ENCODE results near the gene RAC2.

Gene RAC2

DNA sequence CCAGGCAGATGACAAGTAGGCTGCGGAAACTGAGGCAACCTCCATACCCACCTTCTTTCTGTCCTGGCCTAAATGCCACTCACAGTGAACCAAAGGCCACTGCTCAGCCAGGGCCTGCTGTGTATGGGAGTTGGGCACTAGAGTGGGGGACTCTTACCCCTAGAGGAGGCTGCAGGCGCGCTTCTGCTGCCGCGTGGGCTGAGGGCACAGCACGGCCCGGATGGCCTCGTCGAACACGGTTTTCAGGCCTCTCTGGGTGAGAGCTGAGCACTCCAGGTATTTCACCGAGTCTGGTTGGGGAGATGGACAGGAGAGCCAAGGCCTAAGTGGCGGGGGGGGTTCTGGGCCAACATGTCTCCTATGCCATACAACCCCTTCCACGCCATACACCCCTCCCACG lies 17.6 kb downstream of the RAC2 start:
- Histone ChIP-seq H4K20me1 (ENCODE audit: insufficient read depth, low read length) (no peaks in the 10 kb centered on the region), H3K79me2 (ENCODE audit: insufficient read depth, low read length) (no peaks in the 10 kb centered on the region)

DNA sequence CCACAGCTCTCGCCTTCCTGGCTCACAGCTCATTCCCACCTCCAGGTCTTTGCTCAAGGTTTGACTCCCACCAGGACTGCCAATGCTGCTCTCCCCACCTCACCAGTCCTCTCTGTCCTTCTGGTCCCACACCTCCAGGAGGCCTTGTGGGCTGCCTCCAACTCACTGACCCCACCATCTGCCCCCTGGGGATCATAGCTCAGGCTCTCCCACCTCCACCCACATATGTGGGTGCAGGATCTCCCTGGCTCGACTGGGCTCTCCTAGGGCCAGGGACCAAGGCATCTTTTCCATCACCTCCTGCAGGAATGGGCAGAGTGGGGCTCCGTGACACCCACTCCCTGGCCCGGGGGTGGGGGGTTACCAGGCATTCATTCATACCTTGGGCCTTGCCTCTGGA lies 18.0 kb downstream of the RAC2 start:
- H3K4me1 ChIP-seq (ENCODE audit: insufficient read depth, low read length, severe bottlenecking): peaks cover 31% of the 10 kb centered on the region
- no peak overlapping the region for H3K27ac ChIP-seq (ENCODE audit: low read depth, low read length, poor library complexity, severe bottlenecking)
- no peak overlapping the region for H3K4me2 ChIP-seq (ENCODE audit: low read length)
- 0 out of 2 replicates have a peak, but pooled peaks cover 4% of the 10 kb centered on the region for H3F3A ChIP-seq (ENCODE audit: insufficient read depth, low read length)
- no peak overlapping the region for H3K4me3 ChIP-seq (ENCODE audit: low read depth, low read length, poor library complexity, severe bottlenecking)
- H4K20me1 ChIP-seq (ENCODE audit: insufficient read depth, low read length): no peaks in the 10 kb centered on the region
- H3K36me3 ChIP-seq (ENCODE audit: insufficient read depth, low read length): peaks cover 72% of the 10 kb centered on the region
- H3K9me2 ChIP-seq (ENCODE audit: low read depth, low read length): no peaks in the 10 kb centered on the region
- H2AFZ ChIP-seq (ENCODE audit: low read length): no peak overlapping the region
- H3K27me3 ChIP-seq (ENCODE audit: insufficient read depth, low read length): no peaks in the 10 kb centered on the region
- H3K9me3 ChIP-seq (ENCODE audit: low read length): peaks cover 4% of the 10 kb centered on the region; the same call in 1 of the 2 replicates
- TF ChIP-seq EZH2 (IDR thresholded peaks at IDR 0.05; ENCODE audit: borderline replicate concordance, low read length): no peak
- TF ChIP-seq, protein P1, sequence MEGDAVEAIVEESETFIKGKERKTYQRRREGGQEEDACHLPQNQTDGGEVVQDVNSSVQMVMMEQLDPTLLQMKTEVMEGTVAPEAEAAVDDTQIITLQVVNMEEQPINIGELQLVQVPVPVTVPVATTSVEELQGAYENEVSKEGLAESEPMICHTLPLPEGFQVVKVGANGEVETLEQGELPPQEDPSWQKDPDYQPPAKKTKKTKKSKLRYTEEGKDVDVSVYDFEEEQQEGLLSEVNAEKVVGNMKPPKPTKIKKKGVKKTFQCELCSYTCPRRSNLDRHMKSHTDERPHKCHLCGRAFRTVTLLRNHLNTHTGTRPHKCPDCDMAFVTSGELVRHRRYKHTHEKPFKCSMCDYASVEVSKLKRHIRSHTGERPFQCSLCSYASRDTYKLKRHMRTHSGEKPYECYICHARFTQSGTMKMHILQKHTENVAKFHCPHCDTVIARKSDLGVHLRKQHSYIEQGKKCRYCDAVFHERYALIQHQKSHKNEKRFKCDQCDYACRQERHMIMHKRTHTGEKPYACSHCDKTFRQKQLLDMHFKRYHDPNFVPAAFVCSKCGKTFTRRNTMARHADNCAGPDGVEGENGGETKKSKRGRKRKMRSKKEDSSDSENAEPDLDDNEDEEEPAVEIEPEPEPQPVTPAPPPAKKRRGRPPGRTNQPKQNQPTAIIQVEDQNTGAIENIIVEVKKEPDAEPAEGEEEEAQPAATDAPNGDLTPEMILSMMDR (IDR thresholded peaks at IDR 0.05; ENCODE audit: low read length): no peak
- no peaks in the 10 kb centered on the region for H3K79me2 ChIP-seq (ENCODE audit: insufficient read depth, low read length)
- H3K9ac ChIP-seq (ENCODE audit: low read length): no peak overlapping the region

More for the DNA sequence above, 17.6 kb downstream of the RAC2 start:
- Histone ChIP-seq H3K9me2 (ENCODE audit: low read depth, low read length) (no peaks in the 10 kb centered on the region), H3K36me3 (ENCODE audit: insufficient read depth, low read length) (peaks cover 75% of the 10 kb centered on the region), H3K9ac (ENCODE audit: low read length) (no peak overlapping the region), H3K4me1 (ENCODE audit: insufficient read depth, low read length, severe bottlenecking) (peaks cover 35% of the 10 kb centered on the region), H3K4me2 (ENCODE audit: low read length) (no peak overlapping the region), H3K9me3 (ENCODE audit: low read length) (peaks cover under 1% of the 10 kb centered on the region; the same call in 1 of the 2 replicates), H3F3A (ENCODE audit: insufficient read depth, low read length) (0 out of 2 replicates have a peak, but pooled peaks cover 4% of the 10 kb centered on the region), H3K27me3 (ENCODE audit: insufficient read depth, low read length) (no peaks in the 10 kb centered on the region), H3K27ac (ENCODE audit: low read depth, low read length, poor library complexity, severe bottlenecking) (no peak overlapping the region), H3K4me3 (ENCODE audit: low read depth, low read length, poor library complexity, severe bottlenecking) (no peak overlapping the region), H2AFZ (ENCODE audit: low read length) (no peak overlapping the region)
- TF ChIP-seq, protein P1 (IDR thresholded peaks at IDR 0.05; ENCODE audit: low read length): no peak
- no peak for TF ChIP-seq EZH2 (IDR thresholded peaks at IDR 0.05; ENCODE audit: borderline replicate concordance, low read length)

DNA sequence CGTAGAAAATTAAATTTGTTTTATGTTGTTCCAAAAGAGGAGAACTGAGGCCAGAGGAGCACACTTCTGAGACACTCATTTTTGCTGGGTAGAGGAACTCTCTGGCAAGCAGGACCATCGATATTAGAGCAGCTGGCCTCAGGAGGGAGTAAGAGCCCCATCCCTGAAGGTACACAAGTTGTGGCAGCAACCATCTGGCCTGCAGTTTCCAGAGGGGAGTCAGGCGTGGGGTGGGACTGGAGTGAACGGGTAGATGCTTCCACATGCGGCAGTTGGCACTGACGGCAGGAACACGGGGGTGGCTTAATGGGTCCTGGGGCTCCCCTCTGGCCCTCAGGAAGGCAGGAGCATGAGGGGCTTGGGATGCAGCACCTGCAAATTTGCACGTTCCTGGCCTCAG lies 18.6 kb downstream of the RAC2 start:
- 0 out of 2 replicates have a peak, but pooled peaks cover 4% of the 10 kb centered on the region for H3F3A ChIP-seq (ENCODE audit: insufficient read depth, low read length)
- no peak overlapping the region for H3K9ac ChIP-seq (ENCODE audit: low read length)
- H3K36me3 ChIP-seq (ENCODE audit: insufficient read depth, low read length): peaks cover 66% of the 10 kb centered on the region
- no peaks in the 10 kb centered on the region for H3K9me2 ChIP-seq (ENCODE audit: low read depth, low read length)
- H3K4me1 ChIP-seq (ENCODE audit: insufficient read depth, low read length, severe bottlenecking): peaks cover 25% of the 10 kb centered on the region
- TF ChIP-seq, protein P1 (IDR thresholded peaks at IDR 0.05; ENCODE audit: low read length): peak; percentile 32; the same call in 1 of the 2 replicates
- no peak for TF ChIP-seq EZH2 (IDR thresholded peaks at IDR 0.05; ENCODE audit: borderline replicate concordance, low read length)
- H3K27me3 ChIP-seq (ENCODE audit: insufficient read depth, low read length): no peaks in the 10 kb centered on the region
- H3K4me2 ChIP-seq (ENCODE audit: low read length): no peak overlapping the region
- H3K27ac ChIP-seq (ENCODE audit: low read depth, low read length, poor library complexity, severe bottlenecking): no peak overlapping the region
- H3K79me2 ChIP-seq (ENCODE audit: insufficient read depth, low read length): no peaks in the 10 kb centered on the region
- no peak overlapping the region for H2AFZ ChIP-seq (ENCODE audit: low read length)
- no peak overlapping the region for H3K4me3 ChIP-seq (ENCODE audit: low read depth, low read length, poor library complexity, severe bottlenecking)
- H4K20me1 ChIP-seq (ENCODE audit: insufficient read depth, low read length): no peaks in the 10 kb centered on the region
- H3K9me3 ChIP-seq (ENCODE audit: low read length): peaks cover 4% of the 10 kb centered on the region; the same call in 1 of the 2 replicates
